Right lobe of liver (tissue), 4 donors: ENCODE data around the gene ATG101.

Source experiments
- CTCF ChIP-seq, 4 donors: fragments of 200-600 bp in 3 of 4; fragments of 450-650 bp in 1 of 4; IDR thresholded peaks; one replicate each; pipeline versions ENCODE4 v1.5.1 to v1.8.0; 2016 to 2022; ENCODE audit warnings: antibody characterized with exemption in 4 of 4, mild to moderate bottlenecking in 2 of 4
- POLR2A ChIP-seq: fragments of 450-650 bp; IDR thresholded peaks from one replicate; pipeline ENCODE4 v1.6.1; 2017; ENCODE audit warnings: antibody characterized with exemption, mild to moderate bottlenecking
- donor health status: DM: no; HTN: no; CAD: no.
- donor health status: DM: no; HTN: no; CAD: no.
- donor health status: DM: no; HTN: yes; CAD: no.

GRCh38 chr12:52036587-52037171 is 33.1 kb upstream of the ATG101 start:
- TF ChIP-seq CTCF (IDR thresholded peaks at IDR 0.05): no peak
- peak; percentile 66 for TF ChIP-seq POLR2A
